ENCODE results near the gene LAMB1.
"Not testable (repeated sequence)": the region's sequence is repeated elsewhere in the genome, so short reads cannot be mapped to it uniquely, and the experiment has no call there.

LAMB1 gene

GRCh38 chr7:107962817-107963216, 40.1 kb downstream of the LAMB1 start:
- TF ChIP-seq CTCF (IDR thresholded peaks at IDR 0.05; ENCODE audit: low read depth, low read length): no peak
- H3K4me3 ChIP-seq (ENCODE audit: low read depth, low read length): no peak overlapping the region

- no peak for TF ChIP-seq CTCF (IDR thresholded peaks at IDR 0.05; ENCODE audit: low read depth, low read length)
- no peak overlapping the region for H3K4me3 ChIP-seq (ENCODE audit: low read depth, low read length)
These were observed 41.6 kb downstream of the LAMB1 start for GRCh38 chr7:107961405-107961804.

- TF ChIP-seq CTCF (IDR thresholded peaks at IDR 0.05; ENCODE audit: low read depth, low read length): no peak
- no peak overlapping the region for H3K4me3 ChIP-seq (ENCODE audit: low read depth, low read length)
These were observed 42.7 kb downstream of the LAMB1 start for GRCh38 chr7:107960272-107960671.

- no peak for TF ChIP-seq CTCF (IDR thresholded peaks at IDR 0.05; ENCODE audit: low read depth, low read length)
- no peak overlapping the region for H3K4me3 ChIP-seq (ENCODE audit: low read depth, low read length)
These were observed 43.4 kb downstream of the LAMB1 start for GRCh38 chr7:107959527-107959898.

- H3K4me3 ChIP-seq (ENCODE audit: low read depth, low read length): no peak overlapping the region
- no peak for TF ChIP-seq CTCF (IDR thresholded peaks at IDR 0.05; ENCODE audit: low read depth, low read length)
These were observed 44.0 kb downstream of the LAMB1 start for GRCh38 chr7:107958764-107959526.

GRCh38 chr7:107957436-107957835, 45.5 kb downstream of the LAMB1 start:
- TF ChIP-seq CTCF (IDR thresholded peaks at IDR 0.05; ENCODE audit: low read depth, low read length): no peak
- no peak overlapping the region for H3K4me3 ChIP-seq (ENCODE audit: low read depth, low read length)

- H3K4me3 ChIP-seq (ENCODE audit: low read depth, low read length): not testable (repeated sequence)
These were observed 46.0 kb downstream of the LAMB1 start for GRCh38 chr7:107956950-107957349.

GRCh38 chr7:107955394-107955793, 47.6 kb downstream of the LAMB1 start:
- no peak overlapping the region for H3K4me3 ChIP-seq (ENCODE audit: low read depth, low read length)
- no peak for TF ChIP-seq CTCF (IDR thresholded peaks at IDR 0.05; ENCODE audit: low read depth, low read length)

Measured in WI38 (cell line).